Measurements from ENCODE around the gene NUMBL. TPM values are rescaled to one million over a fixed set of nuclear protein-coding genes. Genes with fewer than 3 reads are reported as not detected.

Gene NUMBL
- total and polyA plus RNA-seq, 2 experiments from 2014 or later, result 15.7 to 32.1 TPM

GRCh38 chr19:40685563-40685962 lies 4.9 kb downstream of the NUMBL start:
- WGBS (ENCODE audit: low lambda C conversion rate, missing lambda C conversion rate), result 84% methylated on average over 6 of the region's 6 CpGs
- no peak overlapping the region for H3K4me3 ChIP-seq
- no peaks in the 10 kb centered on the region for H3K9me3 ChIP-seq (ENCODE audit: low read depth)
- no peaks in the 10 kb centered on the region for H3K9me2 ChIP-seq (replicated peaks; ENCODE audit: insufficient read depth)
- no peaks in the 10 kb centered on the region for H4K20me1 ChIP-seq (ENCODE audit: insufficient read depth, poor library complexity, severe bottlenecking)
- no peak for TF ChIP-seq EZH2phosphoT487 (IDR thresholded peaks at IDR 0.05; ENCODE audit: low read depth, severe bottlenecking, unreplicated experiment)
- H3K27ac ChIP-seq, result no peak overlapping the region
- H3K36me3 ChIP-seq (replicated peaks; ENCODE audit: insufficient read depth, low read depth), result no peaks in the 10 kb centered on the region
- no peak overlapping the region for H3K4me2 ChIP-seq
- peaks cover 25% of the 10 kb centered on the region for H3K79me2 ChIP-seq
- H3K27me3 ChIP-seq, result no peaks in the 10 kb centered on the region
- peaks cover 5% of the 10 kb centered on the region for H3K4me1 ChIP-seq (ENCODE audit: insufficient read depth)
- no peak overlapping the region for H2AFZ ChIP-seq
- DNase-seq (ENCODE audit: low spot score), result no peak

GRCh38 chr19:40685016-40685526 lies 5.4 kb downstream of the NUMBL start:
- Histone ChIP-seq H3K4me3 (no peak overlapping the region), H3K9me2 (replicated peaks; ENCODE audit: insufficient read depth) (no peaks in the 10 kb centered on the region), H3K4me2 (no peak overlapping the region), H3K9me3 (ENCODE audit: low read depth) (no peaks in the 10 kb centered on the region), H2AFZ (no peak overlapping the region), H3K27ac (no peak overlapping the region), H3K79me2 (peaks cover 23% of the 10 kb centered on the region), H3K36me3 (replicated peaks; ENCODE audit: insufficient read depth, low read depth) (no peaks in the 10 kb centered on the region), H3K27me3 (no peaks in the 10 kb centered on the region), H3K4me1 (ENCODE audit: insufficient read depth) (peaks cover 5% of the 10 kb centered on the region), H4K20me1 (ENCODE audit: insufficient read depth, poor library complexity, severe bottlenecking) (no peaks in the 10 kb centered on the region)
- 96% methylated on average over 3 of the region's 3 CpGs for WGBS (ENCODE audit: low lambda C conversion rate, missing lambda C conversion rate)
- DNase-seq (ENCODE audit: low spot score), result no peak
- TF ChIP-seq CTCF (IDR thresholded peaks at IDR 0.05; ENCODE audit: poor library complexity) (no peak), EZH2 (IDR thresholded peaks at IDR 0.05; ENCODE audit: borderline replicate concordance) (no peak), EZH2phosphoT487 (IDR thresholded peaks at IDR 0.05; ENCODE audit: low read depth, severe bottlenecking, unreplicated experiment) (no peak)

- Histone ChIP-seq H3K4me2 (no peak overlapping the region), H3K9me2 (replicated peaks; ENCODE audit: insufficient read depth) (no peaks in the 10 kb centered on the region), H3K79me2 (peaks cover 15% of the 10 kb centered on the region), H3K9me3 (ENCODE audit: low read depth) (no peaks in the 10 kb centered on the region), H2AFZ (no peak overlapping the region), H3K4me1 (ENCODE audit: insufficient read depth) (peaks cover 5% of the 10 kb centered on the region), H3K27me3 (no peaks in the 10 kb centered on the region), H3K36me3 (replicated peaks; ENCODE audit: insufficient read depth, low read depth) (no peaks in the 10 kb centered on the region), H4K20me1 (ENCODE audit: insufficient read depth, poor library complexity, severe bottlenecking) (no peaks in the 10 kb centered on the region), H3K27ac (no peak overlapping the region), H3K4me3 (no peak overlapping the region)
- TF ChIP-seq EZH2 (IDR thresholded peaks at IDR 0.05; ENCODE audit: borderline replicate concordance) (no peak), CTCF (IDR thresholded peaks at IDR 0.05; ENCODE audit: poor library complexity) (no peak), EZH2phosphoT487 (IDR thresholded peaks at IDR 0.05; ENCODE audit: low read depth, severe bottlenecking, unreplicated experiment) (no peak)
- 95% methylated on average over 21 of the region's 32 CpGs for WGBS (ENCODE audit: low lambda C conversion rate, missing lambda C conversion rate)
- no peak for DNase-seq (ENCODE audit: low spot score)
These were observed 6.2 kb downstream of the NUMBL start for GRCh38 chr19:40684280-40684679.

GRCh38 chr19:40683437-40683836 lies 7.0 kb downstream of the NUMBL start:
- TF ChIP-seq CTCF (IDR thresholded peaks at IDR 0.05; ENCODE audit: poor library complexity) (no peak), EZH2phosphoT487 (IDR thresholded peaks at IDR 0.05; ENCODE audit: low read depth, severe bottlenecking, unreplicated experiment) (no peak), EZH2 (IDR thresholded peaks at IDR 0.05; ENCODE audit: borderline replicate concordance) (no peak)
- WGBS (ENCODE audit: low lambda C conversion rate, missing lambda C conversion rate), result 91% methylated on average over 9 of the region's 9 CpGs
- Histone ChIP-seq H3K9me2 (replicated peaks; ENCODE audit: insufficient read depth) (no peaks in the 10 kb centered on the region), H3K27me3 (no peaks in the 10 kb centered on the region), H3K4me2 (no peak overlapping the region), H3K4me1 (ENCODE audit: insufficient read depth) (no peaks in the 10 kb centered on the region), H3K79me2 (peaks cover 7% of the 10 kb centered on the region), H3K9me3 (ENCODE audit: low read depth) (no peaks in the 10 kb centered on the region), H3K4me3 (no peak overlapping the region), H4K20me1 (ENCODE audit: insufficient read depth, poor library complexity, severe bottlenecking) (no peaks in the 10 kb centered on the region), H2AFZ (no peak overlapping the region), H3K27ac (no peak overlapping the region), H3K36me3 (replicated peaks; ENCODE audit: insufficient read depth, low read depth) (no peaks in the 10 kb centered on the region)
- no peak for DNase-seq (ENCODE audit: low spot score)
